Measurements from ENCODE around the gene DYRK4.

DNA sequence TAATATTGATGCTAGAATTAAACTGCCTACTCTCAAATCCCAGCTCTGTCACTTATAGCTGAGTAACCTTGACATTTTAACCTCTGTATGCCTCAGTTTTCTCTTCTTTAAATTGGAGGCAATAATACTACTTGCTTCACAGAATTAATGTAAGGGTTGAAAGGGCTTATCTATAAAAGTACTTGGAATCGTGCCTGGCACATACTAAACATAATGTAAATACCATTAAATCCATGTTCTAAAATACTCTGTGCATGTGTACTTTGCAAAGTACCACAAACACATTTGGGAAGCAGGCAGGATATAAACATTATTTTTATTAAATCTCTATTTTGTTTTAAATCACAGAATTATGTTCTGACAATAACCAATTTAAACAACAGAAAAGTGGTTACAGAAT lies 41.9 kb downstream of the DYRK4 start:
- no peak for TF ChIP-seq EGR1 (IDR thresholded peaks at IDR 0.05; ENCODE audit: borderline replicate concordance, low read depth, low read length)
- TF ChIP-seq, protein P1, sequence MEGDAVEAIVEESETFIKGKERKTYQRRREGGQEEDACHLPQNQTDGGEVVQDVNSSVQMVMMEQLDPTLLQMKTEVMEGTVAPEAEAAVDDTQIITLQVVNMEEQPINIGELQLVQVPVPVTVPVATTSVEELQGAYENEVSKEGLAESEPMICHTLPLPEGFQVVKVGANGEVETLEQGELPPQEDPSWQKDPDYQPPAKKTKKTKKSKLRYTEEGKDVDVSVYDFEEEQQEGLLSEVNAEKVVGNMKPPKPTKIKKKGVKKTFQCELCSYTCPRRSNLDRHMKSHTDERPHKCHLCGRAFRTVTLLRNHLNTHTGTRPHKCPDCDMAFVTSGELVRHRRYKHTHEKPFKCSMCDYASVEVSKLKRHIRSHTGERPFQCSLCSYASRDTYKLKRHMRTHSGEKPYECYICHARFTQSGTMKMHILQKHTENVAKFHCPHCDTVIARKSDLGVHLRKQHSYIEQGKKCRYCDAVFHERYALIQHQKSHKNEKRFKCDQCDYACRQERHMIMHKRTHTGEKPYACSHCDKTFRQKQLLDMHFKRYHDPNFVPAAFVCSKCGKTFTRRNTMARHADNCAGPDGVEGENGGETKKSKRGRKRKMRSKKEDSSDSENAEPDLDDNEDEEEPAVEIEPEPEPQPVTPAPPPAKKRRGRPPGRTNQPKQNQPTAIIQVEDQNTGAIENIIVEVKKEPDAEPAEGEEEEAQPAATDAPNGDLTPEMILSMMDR (IDR thresholded peaks at IDR 0.05; ENCODE audit: control extremely low read depth in 1 of 3, insufficient read depth in 1 of 3, low read depth in 1 of 3, low read length in 3 of 3), result no peak
- TF ChIP-seq KDM4A (IDR thresholded peaks at IDR 0.05; ENCODE audit: low read depth, low read length, severe bottlenecking), result no peak
- no peak for TF ChIP-seq RXRA (IDR thresholded peaks at IDR 0.05; ENCODE audit: insufficient read depth, low read depth, low read length)
- no peak for TF ChIP-seq YY1 (IDR thresholded peaks at IDR 0.05; ENCODE audit: low read depth, low read length)
- TF ChIP-seq JUN (IDR thresholded peaks at IDR 0.05; ENCODE audit: low read depth, low read length), result no peak

Measured in H1 (cell line).